Neutrophil (primary cell): ENCODE data around the gene LCORL.

Experiments used
- H3K27ac ChIP-seq: fragments of 200-600 bp; sonication (generic); 2 replicates; pipeline ENCODE4 v1.5.1; 2016; ENCODE audit warnings: mild to moderate bottlenecking, moderate library complexity
- H3K27me3 ChIP-seq: fragments of 200-600 bp; sonication (generic); 2 replicates; pipeline ENCODE4 v1.6.0; 2016; ENCODE audit warnings: mild to moderate bottlenecking
- H3K36me3 ChIP-seq: fragments of 200-600 bp; sonication (generic); 2 replicates; pipeline ENCODE4 v1.5.1; 2017
- H3K4me1 ChIP-seq, 2 experiments: fragments of 200-600 bp in 1 of 2; sonication (generic) in 1 of 2; 1 replicate in 1 of 2; 2 replicates in 1 of 2; pipeline versions ENCODE4 v1.5.1 to v1.6.1; 2013 to 2016; ENCODE audit warnings: low read depth in 1 of 2, low read length in 1 of 2, mild to moderate bottlenecking in 1 of 2, moderate library complexity in 1 of 2; ENCODE audit not compliant: control insufficient read depth in 1 of 2, insufficient read depth in 1 of 2
- H3K4me3 ChIP-seq, 2 experiments: fragments of 200-600 bp in 1 of 2; sonication (generic) in 1 of 2; 1 replicate in 1 of 2; 2 replicates in 1 of 2; pipeline ENCODE4 v1.5.1; 2013 to 2016; ENCODE audit warnings: low read depth in 1 of 2, low read length in 1 of 2, mild to moderate bottlenecking in 1 of 2, moderate library complexity in 1 of 2
- H3K9me3 ChIP-seq: fragments of 200-600 bp; sonication (generic); 2 replicates; pipeline ENCODE4 v1.5.1; 2016
- CTCF ChIP-seq: fragments of 200-600 bp; sonication (generic); IDR thresholded peaks from 2 replicates; pipeline ENCODE4 v1.5.1; 2016; ENCODE audit warnings: antibody characterized with exemption

The LCORL gene

GRCh38 chr4:17814140-17814539 is 207.4 kb downstream of the LCORL start:
- H3K9me3 ChIP-seq: no peaks in the 10 kb centered on the region
- no peak overlapping the region for H3K4me3 ChIP-seq
- H3K27ac ChIP-seq: peak overlapping the region; percentile 8
- peaks cover 10% of the 10 kb centered on the region for H3K36me3 ChIP-seq
- H3K27me3 ChIP-seq: no peaks in the 10 kb centered on the region
- peaks cover 23 to 36% of the 10 kb centered on the region in 2 experiments for H3K4me1 ChIP-seq
- TF ChIP-seq CTCF: no peak

GRCh38 chr4:17812801-17813200 is 208.8 kb downstream of the LCORL start:
- H3K27ac ChIP-seq: no peak overlapping the region
- no peak overlapping the region for H3K4me3 ChIP-seq
- TF ChIP-seq CTCF: no peak

GRCh38 chr4:17812125-17812524 is 209.4 kb downstream of the LCORL start:
- no peak overlapping the region for H3K27ac ChIP-seq
- no peak overlapping the region for H3K4me3 ChIP-seq
- peaks cover 33 to 39% of the 10 kb centered on the region in 2 experiments for H3K4me1 ChIP-seq
- peaks cover 10% of the 10 kb centered on the region for H3K36me3 ChIP-seq
- no peaks in the 10 kb centered on the region for H3K27me3 ChIP-seq
- H3K9me3 ChIP-seq: no peaks in the 10 kb centered on the region
- TF ChIP-seq CTCF: no peak

More at GRCh38 chr4:17812801-17813200, 208.8 kb downstream of the LCORL start:
- Histone ChIP-seq H3K4me1 (peaks cover 33 to 39% of the 10 kb centered on the region in 2 experiments), H3K9me3 (no peaks in the 10 kb centered on the region), H3K36me3 (peaks cover 10% of the 10 kb centered on the region), H3K27me3 (no peaks in the 10 kb centered on the region)

- Histone ChIP-seq H3K9me3 (no peaks in the 10 kb centered on the region), H3K4me3 (peak overlapping the region; percentile 92), H3K27me3 (no peaks in the 10 kb centered on the region), H3K4me1 (peaks cover 33 to 39% of the 10 kb centered on the region in 2 experiments), H3K27ac (peak overlapping the region; percentile 93), H3K36me3 (peaks cover 2% of the 10 kb centered on the region)
- no peak for TF ChIP-seq CTCF
These were observed 210.4 kb downstream of the LCORL start for GRCh38 chr4:17811078-17811603.

- no peaks in the 10 kb centered on the region for H3K36me3 ChIP-seq
- peak; percentile 39 for TF ChIP-seq CTCF
- H3K4me3 ChIP-seq: peak within 1 kb of the TSS; percentile 92
- no peaks in the 10 kb centered on the region for H3K27me3 ChIP-seq
- peaks cover 33 to 39% of the 10 kb centered on the region in 2 experiments for H3K4me1 ChIP-seq
- H3K27ac ChIP-seq: peak within 1 kb of the TSS; percentile 93
- H3K9me3 ChIP-seq: no peaks in the 10 kb centered on the region
These were observed 211.1 kb downstream of the LCORL start, which contains the start of the genes DCAF16 and NCAPG for GRCh38 chr4:17810260-17811077. Gene DCAF16, minus strand, starts transcription at chr4:17810757. Its CDS starts 6,616 bp downstream, at chr4:17804141. Gene NCAPG, plus strand, starts transcription at chr4:17810979. Its CDS starts 99 bp downstream, at chr4:17811078.
